IMR-90 (cell line): ENCODE data around the gene VAT1L. TPM values are rescaled to one million over a fixed set of nuclear protein-coding genes. Genes with fewer than 3 reads are reported as not detected.

Source experiments
- ATAC-seq: fragments of 200-7000 bp; cut with Tn5 transposase; 2 replicates; pipeline ENCODE4 v1.9.1; 2020; ENCODE audit warnings: low read depth, mild to moderate bottlenecking, moderate library complexity
- BruUV-seq: library from RNA; stranded (reverse); fragments of 400-500 nt; replicated peaks from 2 replicates; lab custom pipeline; 2021; lab: Mats Ljungman, UMichigan
- CTCF ChIA-PET: fragments of 300-600 bp; formaldehyde crosslinking; extraction: SDS; loops from one replicate; lab custom pipeline; 2021; ENCODE audit warnings: antibody characterized with exemption; lab: Yijun Ruan, JAX
- POLR2A ChIA-PET: fragments of 300-600 bp; sonication (Branson Sonifier 250); formaldehyde crosslinking; loops from one replicate; lab custom pipeline; 2022; ENCODE audit warnings: antibody characterized with exemption; ENCODE audit not compliant: unreplicated experiment; lab: Charles Lee
- DNase-seq: peaks from one replicate; pipeline ENCODE4 v3.0.0; 2013
- H2AFZ ChIP-seq: replicated peaks from 2 replicates; pipeline ENCODE3; 2013; ENCODE audit warnings: low read length, mild to moderate bottlenecking; ENCODE audit not compliant: poor library complexity
- H2AK5ac ChIP-seq: 2 replicates; pipeline ENCODE4 v1.6.1; 2013; ENCODE audit warnings: low read depth, low read length, inconsistent platforms
- H2AK9ac ChIP-seq: replicated peaks from 2 replicates; pipeline ENCODE3; 2013; ENCODE audit warnings: mild to moderate bottlenecking, low read depth, low read length, moderate library complexity; ENCODE audit not compliant: poor library complexity
- H2BK120ac ChIP-seq: 2 replicates; pipeline ENCODE4 v1.6.1; 2013; ENCODE audit warnings: low read depth, low read length, inconsistent platforms
- H2BK15ac ChIP-seq: 3 replicates; pipeline ENCODE4 v1.6.1; 2013; ENCODE audit warnings: low read depth, low read length, inconsistent platforms
- H2BK20ac ChIP-seq: 2 replicates; pipeline ENCODE4 v1.6.1; 2013; ENCODE audit warnings: low read depth, mild to moderate bottlenecking, inconsistent platforms, low read length, moderate library complexity
- H2BK5ac ChIP-seq: 2 replicates; pipeline ENCODE4 v1.6.1; 2013; ENCODE audit warnings: mild to moderate bottlenecking, low read depth, low read length, inconsistent platforms; ENCODE audit not compliant: poor library complexity, severe bottlenecking
- H3K14ac ChIP-seq: replicated peaks from 2 replicates; pipeline ENCODE4 v1.6.1; 2013; ENCODE audit warnings: low read depth, low read length, inconsistent platforms
- H3K18ac ChIP-seq: 2 replicates; pipeline ENCODE4 v1.6.1; 2013; ENCODE audit warnings: low read depth, low read length, control low read depth
- H3K23ac ChIP-seq: 2 replicates; pipeline ENCODE4 v1.6.1; 2013; ENCODE audit warnings: low read depth, low read length, inconsistent platforms
- H3K27ac ChIP-seq: 2 replicates; pipeline ENCODE4 v1.5.1; 2013; ENCODE audit warnings: mild to moderate bottlenecking, control low read depth, low read length; ENCODE audit not compliant: insufficient read depth
- H3K27me3 ChIP-seq: 2 replicates; pipeline ENCODE4 v1.6.1; 2013; ENCODE audit warnings: low read length; ENCODE audit not compliant: control insufficient read depth, insufficient read depth
- H3K36me3 ChIP-seq: 2 replicates; pipeline ENCODE4 v1.6.1; 2013; ENCODE audit warnings: low read length, mixed read lengths; ENCODE audit not compliant: control insufficient read depth, insufficient read depth
- H3K4ac ChIP-seq: 2 replicates; pipeline ENCODE4 v1.6.1; 2013; ENCODE audit warnings: low read depth, low read length, inconsistent platforms
- H3K4me1 ChIP-seq: 2 replicates; pipeline ENCODE4 v1.6.1; 2013; ENCODE audit warnings: low read length, mixed read lengths; ENCODE audit not compliant: control insufficient read depth, insufficient read depth
- H3K4me2 ChIP-seq: 2 replicates; pipeline ENCODE4 v1.6.1; 2013; ENCODE audit warnings: low read depth, mild to moderate bottlenecking, control low read depth, low read length, moderate library complexity
- H3K4me3 ChIP-seq: 2 replicates; pipeline ENCODE4 v1.5.1; 2013; ENCODE audit warnings: low read depth, mild to moderate bottlenecking, control low read depth, low read length, moderate library complexity; ENCODE audit not compliant: insufficient read depth
- H3K56ac ChIP-seq: 2 replicates; pipeline ENCODE4 v1.6.1; 2013; ENCODE audit warnings: low read length, inconsistent platforms; ENCODE audit not compliant: insufficient read depth; ENCODE audit errors: extremely low read depth
- H3K79me1 ChIP-seq, 2 experiments: 2 replicates each; pipeline ENCODE4 v1.6.1; 2013; ENCODE audit warnings: low read length in 2 of 2, inconsistent platforms in 1 of 2, low read depth in 1 of 2
- H3K9ac ChIP-seq: 2 replicates; pipeline ENCODE4 v1.6.1; 2013; ENCODE audit warnings: low read depth, low read length, control low read depth
- H3K9me1 ChIP-seq: 2 replicates; pipeline ENCODE4 v1.6.1; 2013; ENCODE audit warnings: low read length, inconsistent platforms; ENCODE audit not compliant: insufficient read depth
- H3K9me3 ChIP-seq: 2 replicates; pipeline ENCODE4 v1.6.1; 2013; ENCODE audit warnings: low read length; ENCODE audit not compliant: control insufficient read depth, insufficient read depth
- H4K20me1 ChIP-seq: 2 replicates; pipeline ENCODE4 v1.6.1; 2013; ENCODE audit warnings: low read length, inconsistent platforms; ENCODE audit not compliant: insufficient read depth
- H4K5ac ChIP-seq: 2 replicates; pipeline ENCODE4 v1.6.1; 2013; ENCODE audit warnings: mild to moderate bottlenecking, low read depth, low read length, control low read depth
- H4K8ac ChIP-seq, 2 experiments: 2 replicates each; pipeline ENCODE4 v1.6.1; 2013; ENCODE audit warnings: low read depth in 2 of 2, low read length in 2 of 2, control low read depth in 1 of 2, inconsistent platforms in 1 of 2
- H4K91ac ChIP-seq: 2 replicates; pipeline ENCODE4 v1.6.1; 2013; ENCODE audit warnings: low read depth, low read length, inconsistent platforms; ENCODE audit not compliant: insufficient read depth
- MAFK ChIP-seq: IDR thresholded peaks from 2 replicates; pipeline ENCODE4 v1.6.1; 2012; ENCODE audit warnings: low read depth, low read length, improper control_type of control experiment
- MAZ ChIP-seq: IDR thresholded peaks from 2 replicates; pipeline ENCODE4 v1.6.1; 2012; ENCODE audit warnings: low read depth, mild to moderate bottlenecking, low read length, improper control_type of control experiment, moderate library complexity, borderline replicate concordance
- WGBS, 2 experiments: methylation state at CpG; one replicate each; pipeline versions ENCODE4 v1.1.5 to v1.1.7; 2013; ENCODE audit warnings: missing lambda C conversion rate in 2 of 2; ENCODE audit not compliant: insufficient read length in 1 of 2; ENCODE audit errors: extremely low coverage in 2 of 2; 5-methylcytosine and 5-hydroxymethylcytosine counted together
- dilution Hi-C: fragments of 300-500 bp; cut with HindIII; formaldehyde crosslinking; loops from one replicate; pipeline ENCODE4 v1.14.3; 2018; ENCODE audit warnings: low sequenced_read_pairs; ENCODE audit not compliant: unreplicated experiment
- in situ Hi-C: fragments of 300-500 bp; cut with MboI; formaldehyde crosslinking; loops from 3 replicates; pipeline ENCODE4 v1.14.3; 2019; ENCODE audit warnings: low sequenced_read_pairs, inconsistent platforms, mixed read lengths
- intact Hi-C: fragments of 100-400 bp; cut with micrococcal nuclease; formaldehyde crosslinking; loops from 2 replicates; pipeline ENCODE4 v1.10.0; 2022
- polyA plus RNA-seq, 3 experiments: library from polyadenylated mRNA; depleted of rRNA; stranded (reverse); fragments of >200 nt; gene quantifications; 2 replicates each; pipeline ENCODE4 v1.2.3, GENCODE V29; 2012; ENCODE audit warnings: low replicate concordance in 1 of 3
- total RNA-seq: library from RNA; depleted of rRNA; stranded (reverse); fragments of >200 nt; gene quantifications from 2 replicates; pipeline ENCODE4 v1.2.3, GENCODE V29; 2012

The VAT1L gene
- total and polyA plus RNA-seq, 2 of the 4 experiments (the other 2 are of a cell fraction): 15.4 to 18.5 TPM

- no peak overlapping the region for H3K14ac ChIP-seq
- H3K4me3 ChIP-seq: no peak overlapping the region
- H3K23ac ChIP-seq: no peak overlapping the region
- no TSS peak for BruUV-seq
- no peak overlapping the region for H3K56ac ChIP-seq
- no peak overlapping the region for H3K9ac ChIP-seq
- DNase-seq: no peak
- H3K27ac ChIP-seq: no peak overlapping the region
- H3K9me1 ChIP-seq: no peaks in the 10 kb centered on the region
- H3K18ac ChIP-seq: no peak overlapping the region
- H3K4me1 ChIP-seq: 0 out of 2 replicates have a peak, but pooled peaks cover 1% of the 10 kb centered on the region
- no peak overlapping the region for H4K5ac ChIP-seq
- no peaks in the 10 kb centered on the region for H3K36me3 ChIP-seq
- TF ChIP-seq MAFK (no peak), MAZ (no peak)
- no peak overlapping the region for H2AK9ac ChIP-seq
- CTCF ChIA-PET: no interaction called here
- POLR2A ChIA-PET: no interaction called here
- in situ Hi-C loops: no loop called here
- H2AFZ ChIP-seq: no peak overlapping the region
- H2AK5ac ChIP-seq: no peak overlapping the region
- H3K79me1 ChIP-seq: no peaks in the 10 kb centered on the region
- intact Hi-C loops: no loop called here
- H4K8ac ChIP-seq: no peak overlapping the region
- no CpG with 5 or more reads among the region's 1 CpG for WGBS, 2 experiments
- H3K9me3 ChIP-seq: no peaks in the 10 kb centered on the region
- ATAC-seq: no peak
- no peak overlapping the region for H2BK120ac ChIP-seq
- H2BK15ac ChIP-seq: no peak overlapping the region
- dilution Hi-C loops: no loop called here
- no peak overlapping the region for H2BK5ac ChIP-seq
- H3K4ac ChIP-seq: no peak overlapping the region
- no peak overlapping the region for H2BK20ac ChIP-seq
- no peak overlapping the region for H3K4me2 ChIP-seq
- peaks cover 15% of the 10 kb centered on the region for H3K27me3 ChIP-seq
- no peak overlapping the region for H4K91ac ChIP-seq
- H4K20me1 ChIP-seq: no peaks in the 10 kb centered on the region
Observed at GRCh38 chr16:77749415-77749814, 38.9 kb upstream of the VAT1L start.
